IPS-18a (cell line): ENCODE measurements around the gene ARHGEF7.

Experiments used
- H3K27ac ChIP-seq: one replicate; pipeline ENCODE4 v1.5.1; 2013; ENCODE audit warnings: low read length
- H3K27me3 ChIP-seq: one replicate; pipeline ENCODE4 v1.6.1; 2013; ENCODE audit warnings: mild to moderate bottlenecking, low read length; ENCODE audit not compliant: control insufficient read depth, insufficient read depth
- H3K36me3 ChIP-seq: one replicate; pipeline ENCODE4 v1.6.1; 2013; ENCODE audit warnings: low read depth, low read length; ENCODE audit not compliant: control insufficient read depth
- H3K4me1 ChIP-seq: one replicate; pipeline ENCODE4 v1.6.1; 2013; ENCODE audit warnings: low read depth, low read length; ENCODE audit not compliant: control insufficient read depth
- H3K4me3 ChIP-seq: one replicate; pipeline ENCODE4 v1.5.1; 2013; ENCODE audit warnings: low read length
- H3K9ac ChIP-seq: one replicate; pipeline ENCODE4 v1.6.1; 2013; ENCODE audit warnings: mild to moderate bottlenecking, low read length, moderate library complexity
- H3K9me3 ChIP-seq: one replicate; pipeline ENCODE4 v1.6.1; 2013; ENCODE audit warnings: low read depth, low read length; ENCODE audit not compliant: control insufficient read depth

The ARHGEF7 gene

GRCh38 chr13:111176421-111176820 lies 61.3 kb downstream of the ARHGEF7 start:
- Histone ChIP-seq H3K9me3 (no peaks in the 10 kb centered on the region), H3K4me1 (no peaks in the 10 kb centered on the region), H3K9ac (no peak overlapping the region), H3K4me3 (no peak overlapping the region), H3K36me3 (no peaks in the 10 kb centered on the region), H3K27me3 (no peaks in the 10 kb centered on the region), H3K27ac (no peak overlapping the region)

- no peaks in the 10 kb centered on the region for H3K27me3 ChIP-seq
- no peak overlapping the region for H3K9ac ChIP-seq
- no peak overlapping the region for H3K27ac ChIP-seq
- no peaks in the 10 kb centered on the region for H3K4me1 ChIP-seq
- no peak overlapping the region for H3K4me3 ChIP-seq
- H3K36me3 ChIP-seq = no peaks in the 10 kb centered on the region
- no peaks in the 10 kb centered on the region for H3K9me3 ChIP-seq
Measured at GRCh38 chr13:111177081-111177711, 62.1 kb downstream of the ARHGEF7 start.

- H3K27ac ChIP-seq = no peak overlapping the region
- no peak overlapping the region for H3K4me3 ChIP-seq
- H3K36me3 ChIP-seq = no peaks in the 10 kb centered on the region
- no peaks in the 10 kb centered on the region for H3K4me1 ChIP-seq
- no peaks in the 10 kb centered on the region for H3K27me3 ChIP-seq
- H3K9me3 ChIP-seq = no peaks in the 10 kb centered on the region
- no peak overlapping the region for H3K9ac ChIP-seq
Measured at GRCh38 chr13:111177921-111178320, 62.8 kb downstream of the ARHGEF7 start.

- H3K4me1 ChIP-seq = no peaks in the 10 kb centered on the region
- no peaks in the 10 kb centered on the region for H3K27me3 ChIP-seq
- no peak overlapping the region for H3K27ac ChIP-seq
- H3K4me3 ChIP-seq = no peak overlapping the region
- H3K9ac ChIP-seq = no peak overlapping the region
- no peaks in the 10 kb centered on the region for H3K9me3 ChIP-seq
- no peaks in the 10 kb centered on the region for H3K36me3 ChIP-seq
Measured at GRCh38 chr13:111178402-111178801, 63.3 kb downstream of the ARHGEF7 start.

- Histone ChIP-seq H3K9me3 (no peaks in the 10 kb centered on the region), H3K27me3 (no peaks in the 10 kb centered on the region), H3K27ac (no peak overlapping the region), H3K9ac (no peak overlapping the region), H3K4me3 (no peak overlapping the region), H3K4me1 (no peaks in the 10 kb centered on the region), H3K36me3 (no peaks in the 10 kb centered on the region)
Measured at GRCh38 chr13:111179908-111180760, 65.0 kb downstream of the ARHGEF7 start.

GRCh38 chr13:111181977-111182376 lies 66.9 kb downstream of the ARHGEF7 start:
- no peak overlapping the region for H3K9ac ChIP-seq
- H3K4me3 ChIP-seq = no peak overlapping the region

GRCh38 chr13:111183087-111183645 lies 68.1 kb downstream of the ARHGEF7 start:
- no peak overlapping the region for H3K27ac ChIP-seq
- no peak overlapping the region for H3K4me3 ChIP-seq
- H3K36me3 ChIP-seq = no peaks in the 10 kb centered on the region
- no peaks in the 10 kb centered on the region for H3K27me3 ChIP-seq
- no peak overlapping the region for H3K9ac ChIP-seq
- no peaks in the 10 kb centered on the region for H3K4me1 ChIP-seq
- no peaks in the 10 kb centered on the region for H3K9me3 ChIP-seq

More at GRCh38 chr13:111181977-111182376, 66.9 kb downstream of the ARHGEF7 start:
- Histone ChIP-seq H3K36me3 (no peaks in the 10 kb centered on the region), H3K4me1 (no peaks in the 10 kb centered on the region), H3K9me3 (no peaks in the 10 kb centered on the region), H3K27ac (no peak overlapping the region), H3K27me3 (no peaks in the 10 kb centered on the region)

GRCh38 chr13:111183959-111184358 lies 68.8 kb downstream of the ARHGEF7 start:
- Histone ChIP-seq H3K9ac (no peak overlapping the region), H3K27ac (no peak overlapping the region), H3K4me3 (no peak overlapping the region)

GRCh38 chr13:111184458-111185401 lies 69.6 kb downstream of the ARHGEF7 start:
- Histone ChIP-seq H3K9me3 (no peaks in the 10 kb centered on the region), H3K9ac (no peak overlapping the region), H3K27ac (no peak overlapping the region), H3K4me3 (no peak overlapping the region), H3K4me1 (no peaks in the 10 kb centered on the region), H3K27me3 (no peaks in the 10 kb centered on the region), H3K36me3 (no peaks in the 10 kb centered on the region)

More at GRCh38 chr13:111183959-111184358, 68.8 kb downstream of the ARHGEF7 start:
- Histone ChIP-seq H3K9me3 (no peaks in the 10 kb centered on the region), H3K36me3 (no peaks in the 10 kb centered on the region), H3K27me3 (no peaks in the 10 kb centered on the region), H3K4me1 (no peaks in the 10 kb centered on the region)

GRCh38 chr13:111186305-111186935 lies 71.3 kb downstream of the ARHGEF7 start:
- H3K4me1 ChIP-seq = no peaks in the 10 kb centered on the region
- H3K27me3 ChIP-seq = no peaks in the 10 kb centered on the region
- H3K4me3 ChIP-seq = no peak overlapping the region
- H3K9me3 ChIP-seq = no peaks in the 10 kb centered on the region
- no peaks in the 10 kb centered on the region for H3K36me3 ChIP-seq
- no peak overlapping the region for H3K9ac ChIP-seq
- H3K27ac ChIP-seq = no peak overlapping the region
